B cell (primary cell): ENCODE results near the gene SYT17.

ENCODE experiments used
- CTCF ChIP-seq: fragments of 200-600 bp; IDR thresholded peaks from one replicate; pipeline ENCODE4 v1.8.0; 2022; ENCODE audit warnings: antibody characterized with exemption, mild to moderate bottlenecking
- EZH2 ChIP-seq: IDR thresholded peaks from 2 replicates; pipeline ENCODE4 v1.6.1; 2012; ENCODE audit warnings: borderline replicate concordance, low read depth, mild to moderate bottlenecking, moderate library complexity, low read length; ENCODE audit not compliant: insufficient read depth, poor library complexity, severe bottlenecking

GRCh38 chr16:19292186-19292585, 124.1 kb downstream of the SYT17 start:
- no peak for TF ChIP-seq CTCF
- TF ChIP-seq EZH2: no peak
